ENCODE results near the gene LMF1. TPM values are rescaled to one million over a fixed set of nuclear protein-coding genes. Genes with fewer than 3 reads are reported as not detected.

The LMF1 gene
- total RNA-seq, 1 donor from 2014 or later = 19.0 TPM

DNA sequence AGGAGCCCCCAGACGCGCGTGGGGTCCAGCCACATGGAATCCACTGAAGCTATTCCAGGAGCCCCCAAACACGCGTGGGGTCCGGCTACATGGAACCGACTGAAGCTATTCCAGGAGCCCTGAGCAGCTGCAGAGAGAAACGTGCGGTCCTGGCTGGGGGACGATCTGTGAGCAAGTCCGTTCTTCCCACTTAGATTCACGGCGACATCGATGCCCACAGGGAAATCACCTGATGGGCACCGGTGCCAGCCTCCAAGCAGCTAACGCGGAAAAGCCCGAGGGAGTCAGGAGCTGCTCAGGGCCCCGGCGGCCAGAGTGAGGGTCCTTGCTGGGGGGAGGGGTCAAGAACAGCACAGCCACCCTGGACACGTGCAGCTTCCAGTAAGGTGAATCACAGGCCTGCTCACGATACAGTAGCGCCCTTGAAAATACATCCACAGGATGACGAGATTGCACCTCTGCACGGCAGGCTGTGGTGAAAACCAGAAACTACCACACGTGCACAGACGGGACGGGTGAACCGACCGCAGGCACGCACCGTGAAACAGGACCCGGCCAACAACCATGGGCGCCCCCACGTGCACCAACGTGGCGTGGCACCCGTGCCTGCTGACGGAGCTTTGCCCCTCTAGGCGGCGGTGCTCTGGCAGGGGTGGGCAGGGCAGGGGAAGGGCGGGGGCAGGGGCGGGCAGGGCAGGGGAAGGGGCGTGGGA lies 92.6 kb downstream of the LMF1 start:
- H3K4me3 ChIP-seq = no peak overlapping the region
- TF ChIP-seq, protein P1, sequence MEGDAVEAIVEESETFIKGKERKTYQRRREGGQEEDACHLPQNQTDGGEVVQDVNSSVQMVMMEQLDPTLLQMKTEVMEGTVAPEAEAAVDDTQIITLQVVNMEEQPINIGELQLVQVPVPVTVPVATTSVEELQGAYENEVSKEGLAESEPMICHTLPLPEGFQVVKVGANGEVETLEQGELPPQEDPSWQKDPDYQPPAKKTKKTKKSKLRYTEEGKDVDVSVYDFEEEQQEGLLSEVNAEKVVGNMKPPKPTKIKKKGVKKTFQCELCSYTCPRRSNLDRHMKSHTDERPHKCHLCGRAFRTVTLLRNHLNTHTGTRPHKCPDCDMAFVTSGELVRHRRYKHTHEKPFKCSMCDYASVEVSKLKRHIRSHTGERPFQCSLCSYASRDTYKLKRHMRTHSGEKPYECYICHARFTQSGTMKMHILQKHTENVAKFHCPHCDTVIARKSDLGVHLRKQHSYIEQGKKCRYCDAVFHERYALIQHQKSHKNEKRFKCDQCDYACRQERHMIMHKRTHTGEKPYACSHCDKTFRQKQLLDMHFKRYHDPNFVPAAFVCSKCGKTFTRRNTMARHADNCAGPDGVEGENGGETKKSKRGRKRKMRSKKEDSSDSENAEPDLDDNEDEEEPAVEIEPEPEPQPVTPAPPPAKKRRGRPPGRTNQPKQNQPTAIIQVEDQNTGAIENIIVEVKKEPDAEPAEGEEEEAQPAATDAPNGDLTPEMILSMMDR (IDR thresholded peaks at IDR 0.05) = no peak
- H3K27me3 ChIP-seq = no peaks in the 10 kb centered on the region
- H3K27ac ChIP-seq = no peak overlapping the region
- intact Hi-C loops (cut with DNase I) = no loop called here
- H3K36me3 ChIP-seq = no peaks in the 10 kb centered on the region
- H3K9me3 ChIP-seq = no peaks in the 10 kb centered on the region
- ATAC-seq = no peak
- H3K4me1 ChIP-seq = no peaks in the 10 kb centered on the region
- DNase-seq = no peak

DNA sequence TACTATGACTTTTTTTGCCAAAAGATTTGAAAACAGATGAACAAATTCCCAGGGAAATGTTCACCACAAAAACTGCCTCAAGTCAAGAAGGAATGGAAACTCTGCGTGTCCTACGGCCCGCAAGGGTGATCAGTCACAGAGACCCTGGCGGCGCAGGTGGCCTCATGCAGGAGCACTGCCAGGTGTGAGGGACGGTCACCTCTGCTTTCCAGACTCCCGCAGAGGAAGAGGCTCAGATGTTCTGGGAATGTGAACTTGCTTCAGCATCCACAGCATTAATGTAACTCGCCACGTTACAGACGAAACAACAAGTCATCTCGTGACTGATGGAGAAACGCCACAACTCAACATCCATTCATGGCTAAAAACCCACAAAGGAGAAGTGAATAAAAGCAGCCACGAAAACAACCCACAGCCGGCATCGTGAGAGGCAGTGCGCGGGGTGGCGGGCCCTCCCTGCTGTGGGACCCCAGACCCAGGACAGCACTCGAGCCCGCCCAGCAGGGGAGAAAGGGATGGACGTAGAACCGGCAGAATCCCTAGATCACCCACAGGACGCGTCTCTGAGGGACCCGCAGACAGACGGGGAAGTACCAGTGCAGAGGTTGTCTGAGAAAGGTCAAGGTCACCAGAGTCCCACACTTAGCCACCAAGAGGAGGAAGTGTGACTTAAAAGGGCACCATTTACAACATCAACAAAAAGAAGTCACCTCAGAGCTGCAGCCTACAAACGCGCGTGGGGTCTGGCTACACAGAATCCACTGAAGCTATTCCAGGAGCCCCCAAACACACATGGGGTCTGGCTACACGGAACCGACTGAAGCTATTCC lies 93.3 kb downstream of the LMF1 start:
- DNase-seq (no peak), ATAC-seq (peak; percentile 59)
- H3K27me3 ChIP-seq = no peaks in the 10 kb centered on the region
- no peaks in the 10 kb centered on the region for H3K4me1 ChIP-seq
- intact Hi-C loops (cut with DNase I) = no loop called here
- no peaks in the 10 kb centered on the region for H3K36me3 ChIP-seq
- no peaks in the 10 kb centered on the region for H3K9me3 ChIP-seq
- TF ChIP-seq, protein P1 (IDR thresholded peaks at IDR 0.05) = no peak
- no peak overlapping the region for H3K4me3 ChIP-seq
- no peak overlapping the region for H3K27ac ChIP-seq

DNA sequence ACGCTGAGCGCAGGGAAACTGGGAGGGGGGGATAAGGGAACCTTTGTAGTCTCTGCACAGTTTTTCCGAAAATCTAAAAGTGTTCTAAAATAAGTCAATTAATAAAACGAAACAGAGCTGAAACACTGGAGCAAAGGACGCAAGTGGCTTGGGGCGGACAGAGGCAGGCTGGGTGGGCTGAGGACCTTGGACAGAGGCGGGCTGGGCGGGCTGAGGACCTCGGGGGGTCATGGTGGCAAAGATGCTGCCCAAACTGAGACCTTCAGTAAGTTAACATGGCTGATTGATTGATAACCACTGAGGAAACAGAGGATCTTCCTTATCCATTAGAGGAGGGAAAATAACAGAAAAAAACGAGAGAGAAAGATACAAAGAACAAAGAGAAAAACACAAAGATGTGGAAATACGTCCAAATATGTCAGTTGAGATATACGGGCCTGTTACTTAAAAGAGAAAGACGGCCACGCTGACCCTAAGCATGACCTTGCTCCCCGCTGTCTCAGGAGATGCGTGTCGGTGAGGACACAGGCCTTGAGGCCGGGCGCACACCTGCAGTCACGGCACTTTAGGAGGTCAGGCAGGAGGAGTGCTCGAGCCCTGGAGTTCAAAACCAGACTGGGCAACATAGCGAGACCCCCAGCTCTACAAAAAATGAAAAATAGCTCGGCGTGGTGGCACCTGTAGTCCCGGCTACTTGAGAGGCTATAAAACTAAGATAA lies 94.1 kb downstream of the LMF1 start:
- no peak for DNase-seq
- no peak for ATAC-seq
- no peak overlapping the region for H3K4me3 ChIP-seq
- no peaks in the 10 kb centered on the region for H3K4me1 ChIP-seq
- intact Hi-C loops (cut with DNase I) = no loop called here
- no peaks in the 10 kb centered on the region for H3K9me3 ChIP-seq
- TF ChIP-seq, protein P1 (IDR thresholded peaks at IDR 0.05) = no peak
- H3K27me3 ChIP-seq = no peaks in the 10 kb centered on the region
- no peaks in the 10 kb centered on the region for H3K36me3 ChIP-seq
- no peak overlapping the region for H3K27ac ChIP-seq

DNA sequence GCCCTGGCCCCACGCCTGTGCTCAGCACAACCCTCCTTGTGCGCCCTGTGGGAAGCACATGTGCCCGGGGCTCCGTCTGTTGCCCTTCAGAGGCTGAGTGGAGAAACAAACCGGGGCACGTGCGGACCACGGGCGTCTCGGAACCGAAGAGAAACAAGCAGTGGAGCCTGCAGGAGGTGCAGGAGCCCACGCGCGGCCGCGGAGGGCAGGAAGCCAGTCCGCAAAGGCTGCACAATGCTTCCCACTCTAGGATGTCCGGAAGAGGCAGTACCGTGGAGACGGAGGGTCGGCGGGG lies 94.8 kb downstream of the LMF1 start:
- TF ChIP-seq, protein P1 (IDR thresholded peaks at IDR 0.05) = no peak
- no peak for DNase-seq
- Histone ChIP-seq H3K9me3 (no peaks in the 10 kb centered on the region), H3K27me3 (no peaks in the 10 kb centered on the region), H3K4me1 (no peaks in the 10 kb centered on the region), H3K36me3 (no peaks in the 10 kb centered on the region), H3K4me3 (no peak overlapping the region), H3K27ac (no peak overlapping the region)
- intact Hi-C loops (cut with DNase I) = no loop called here
- no peak for ATAC-seq

DNA sequence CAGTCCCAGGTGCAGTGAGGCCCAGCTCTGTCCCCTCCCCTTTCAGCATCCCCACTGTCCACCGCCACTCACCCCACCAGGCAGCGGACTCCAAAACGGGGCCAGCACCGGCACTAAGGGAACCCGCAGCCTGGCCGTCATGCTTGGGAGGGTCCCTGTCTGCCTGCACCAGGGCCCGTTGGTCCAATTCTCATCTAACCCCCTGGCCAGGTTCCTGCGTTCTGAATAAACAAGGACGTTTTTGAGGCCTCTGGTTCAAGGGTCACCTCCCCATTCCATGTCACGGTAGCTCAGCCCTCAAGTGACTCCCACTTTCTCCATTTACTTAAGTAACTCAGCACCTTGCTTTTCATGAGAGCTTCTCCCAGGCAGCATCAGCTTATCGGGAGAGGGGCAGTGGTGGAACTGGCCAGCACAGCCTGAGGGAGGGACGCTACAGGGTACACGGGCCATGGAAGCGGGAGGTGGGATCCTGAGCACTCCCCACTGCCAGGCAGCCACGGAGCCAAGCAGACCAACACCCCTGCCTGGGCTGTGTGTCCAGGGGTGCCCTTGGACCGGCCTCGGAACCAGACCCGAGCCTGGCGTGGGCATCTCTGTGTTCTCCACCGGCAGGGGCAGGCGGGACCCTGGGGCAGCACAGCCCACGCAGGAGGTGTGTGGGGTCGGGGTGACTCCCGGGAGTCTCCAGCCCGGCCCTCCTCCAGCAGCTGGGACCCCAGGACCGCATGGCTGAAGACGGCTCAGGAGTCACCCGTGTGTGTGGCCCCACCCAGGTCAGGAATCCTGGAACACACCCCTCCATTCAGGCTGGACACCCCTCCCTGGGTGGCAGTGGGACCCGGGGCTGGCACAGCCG lies 95.4 kb downstream of the LMF1 start:
- TF ChIP-seq, protein P1 (IDR thresholded peaks at IDR 0.05) = no peak
- Histone ChIP-seq H3K27me3 (no peaks in the 10 kb centered on the region), H3K4me3 (no peak overlapping the region), H3K36me3 (no peaks in the 10 kb centered on the region), H3K27ac (no peak overlapping the region), H3K4me1 (no peaks in the 10 kb centered on the region), H3K9me3 (no peaks in the 10 kb centered on the region)
- ATAC-seq (no peak), DNase-seq (no peak)
- intact Hi-C loops (cut with DNase I) = no loop called here

All from upper lobe of right lung (tissue), 1 donor.